Right atrium auricular region (tissue), 2 donors: ENCODE data around the gene ZNF451. TPM values are rescaled to one million over a fixed set of nuclear protein-coding genes. Genes with fewer than 3 reads are reported as not detected.

ENCODE experiments used
- DNase-seq: peaks from one replicate; pipeline ENCODE4 v3.0.0-alpha.2; 2019; ENCODE audit warnings: low spot score
- H3K27ac ChIP-seq, 2 donors: fragments of 200-600 bp; sonication (generic); 1 replicate in 1 of 2; 2 replicates in 1 of 2; pipeline ENCODE4 v1.5.1; 2016 to 2019
- H3K27me3 ChIP-seq, 2 donors: fragments of 200-600 bp; sonication (generic); one replicate each; pipeline versions ENCODE4 v1.5.1 to v1.6.0; 2017 to 2019
- H3K36me3 ChIP-seq: fragments of 200-600 bp; sonication (generic); one replicate; pipeline ENCODE4 v1.5.1; 2016
- H3K4me1 ChIP-seq, 2 donors: fragments of 200-600 bp; sonication (generic); one replicate each; pipeline versions ENCODE4 v1.5.1 to v1.6.0; 2017 to 2019
- H3K4me3 ChIP-seq, 2 donors: fragments of 200-600 bp; sonication (generic); 1 replicate in 1 of 2; 2 replicates in 1 of 2; pipeline ENCODE4 v1.5.1; 2017 to 2019; ENCODE audit warnings: mild to moderate bottlenecking in 1 of 2, moderate library complexity in 1 of 2
- H3K9me3 ChIP-seq, 2 donors: fragments of 200-600 bp; sonication (generic); one replicate each; pipeline ENCODE4 v1.5.1; 2019
- CTCF ChIP-seq, 2 donors: fragments of 200-600 bp; sonication (generic); IDR thresholded peaks; one replicate each; pipeline ENCODE4 v1.5.1; 2019; ENCODE audit warnings: antibody characterized with exemption in 2 of 2
- total RNA-seq, 2 donors: library from RNA; depleted of rRNA; stranded (reverse); fragments of >200 nt; gene quantifications; one replicate each; pipeline ENCODE4 v1.1.0, GENCODE V29; 2016

Gene ZNF451
- total RNA-seq, 2 donors from 2014 or later, result 20.3 to 23.2 TPM

GRCh38 chr6:57106990-57107389 is 17.0 kb downstream of the ZNF451 start:
- TF ChIP-seq CTCF (IDR thresholded peaks at IDR 0.05), result no peak
- Histone ChIP-seq H3K4me1 (peaks cover 0 to 3% of the 10 kb centered on the region in 2 donors), H3K27me3 (no peaks in the 10 kb centered on the region), H3K9me3 (no peaks in the 10 kb centered on the region), H3K27ac (no peak overlapping the region), H3K4me3 (no peak overlapping the region), H3K36me3 (peaks cover 15% of the 10 kb centered on the region)
- DNase-seq, result no peak

- DNase-seq, result no peak
- H3K27me3 ChIP-seq, result no peaks in the 10 kb centered on the region
- no peaks in the 10 kb centered on the region for H3K9me3 ChIP-seq
- peaks cover 0 to 3% of the 10 kb centered on the region in 2 donors for H3K4me1 ChIP-seq
- peaks cover under 1% of the 10 kb centered on the region for H3K36me3 ChIP-seq
- TF ChIP-seq CTCF (IDR thresholded peaks at IDR 0.05), result no peak
- H3K27ac ChIP-seq, result no peak overlapping the region
- H3K4me3 ChIP-seq, result no peak overlapping the region
These were observed 18.7 kb downstream of the ZNF451 start for GRCh38 chr6:57108691-57109090.

GRCh38 chr6:57109880-57110279 is 19.9 kb downstream of the ZNF451 start:
- H3K4me1 ChIP-seq, result peaks cover 0 to 3% of the 10 kb centered on the region in 2 donors
- H3K36me3 ChIP-seq, result no peaks in the 10 kb centered on the region
- H3K9me3 ChIP-seq, result no peaks in the 10 kb centered on the region
- no peak for DNase-seq
- no peaks in the 10 kb centered on the region for H3K27me3 ChIP-seq
- no peak overlapping the region for H3K4me3 ChIP-seq
- no peak for TF ChIP-seq CTCF (IDR thresholded peaks at IDR 0.05)
- no peak overlapping the region for H3K27ac ChIP-seq

- no peaks in the 10 kb centered on the region for H3K9me3 ChIP-seq
- peaks cover 0 to 8% of the 10 kb centered on the region in 2 donors for H3K4me1 ChIP-seq
- H3K36me3 ChIP-seq, result no peaks in the 10 kb centered on the region
- no peak overlapping the region for H3K27ac ChIP-seq
- no peaks in the 10 kb centered on the region for H3K27me3 ChIP-seq
- DNase-seq, result no peak
- no peak overlapping the region for H3K4me3 ChIP-seq
- TF ChIP-seq CTCF (IDR thresholded peaks at IDR 0.05), result no peak
These were observed 23.1 kb downstream of the ZNF451 start for GRCh38 chr6:57113105-57113504.

GRCh38 chr6:57116776-57117175 is 26.8 kb downstream of the ZNF451 start:
- H3K4me1 ChIP-seq, result peaks cover 0 to 5% of the 10 kb centered on the region in 2 donors
- H3K9me3 ChIP-seq, result no peaks in the 10 kb centered on the region
- no peaks in the 10 kb centered on the region for H3K27me3 ChIP-seq
- TF ChIP-seq CTCF (IDR thresholded peaks at IDR 0.05), result no peak
- H3K27ac ChIP-seq, result no peak overlapping the region
- H3K36me3 ChIP-seq, result no peaks in the 10 kb centered on the region
- no peak for DNase-seq
- H3K4me3 ChIP-seq, result no peak overlapping the region

- TF ChIP-seq CTCF (IDR thresholded peaks at IDR 0.05), result no peak
- H3K4me3 ChIP-seq, result no peak overlapping the region
- no peak for DNase-seq
- H3K9me3 ChIP-seq, result no peaks in the 10 kb centered on the region
- H3K27me3 ChIP-seq, result no peaks in the 10 kb centered on the region
- H3K36me3 ChIP-seq, result no peaks in the 10 kb centered on the region
- peaks cover 0 to 5% of the 10 kb centered on the region in 2 donors for H3K4me1 ChIP-seq
- H3K27ac ChIP-seq, result no peak overlapping the region
These were observed 27.8 kb downstream of the ZNF451 start for GRCh38 chr6:57117796-57118195.
